ENCODE results near the gene TAF4B.

GRCh38 chr18:26327062-26327461 is 100.8 kb downstream of the TAF4B start:
- TF ChIP-seq EZH2 (IDR thresholded peaks at IDR 0.05; ENCODE audit: low read length, missing control alignments) (no peak), CTCF (conservative IDR thresholded peaks at IDR 0.05 in 1 of 2, IDR thresholded peaks at IDR 0.05 in 1 of 2; ENCODE audit: low read depth in 1 of 2, low read length in 2 of 2) (no peak)
